ENCODE measurements around the gene OR14C36. TPM values are rescaled to one million over a fixed set of nuclear protein-coding genes. Genes with fewer than 3 reads are reported as not detected.

The OR14C36 gene
- total and polyA plus RNA-seq, 9 of the 15 experiments (the other 6 are each of a cell fraction or from before 2014, with no cell fraction given) = not detected

DNA sequence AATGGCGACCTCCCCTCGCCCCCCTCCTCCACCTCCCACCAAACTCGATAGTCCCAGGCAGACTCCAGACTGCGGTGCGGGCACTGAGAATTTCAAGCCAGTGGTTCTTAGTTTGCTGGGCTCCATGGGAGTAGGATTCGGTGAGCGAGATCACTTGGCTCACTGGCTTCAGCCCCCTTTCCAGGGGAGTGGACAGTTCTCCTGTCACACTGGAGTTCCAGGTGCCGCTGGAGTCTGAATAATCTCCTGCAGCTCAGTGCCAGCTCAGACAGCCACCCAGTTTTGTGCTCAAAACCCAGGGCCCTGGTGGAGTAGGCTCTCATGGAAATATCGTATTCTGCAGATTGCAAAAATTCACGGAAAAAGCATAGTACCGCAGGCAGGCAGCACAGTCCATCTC, 31.8 kb upstream of the OR14C36 start (continued):
- TF ChIP-seq, protein P1, sequence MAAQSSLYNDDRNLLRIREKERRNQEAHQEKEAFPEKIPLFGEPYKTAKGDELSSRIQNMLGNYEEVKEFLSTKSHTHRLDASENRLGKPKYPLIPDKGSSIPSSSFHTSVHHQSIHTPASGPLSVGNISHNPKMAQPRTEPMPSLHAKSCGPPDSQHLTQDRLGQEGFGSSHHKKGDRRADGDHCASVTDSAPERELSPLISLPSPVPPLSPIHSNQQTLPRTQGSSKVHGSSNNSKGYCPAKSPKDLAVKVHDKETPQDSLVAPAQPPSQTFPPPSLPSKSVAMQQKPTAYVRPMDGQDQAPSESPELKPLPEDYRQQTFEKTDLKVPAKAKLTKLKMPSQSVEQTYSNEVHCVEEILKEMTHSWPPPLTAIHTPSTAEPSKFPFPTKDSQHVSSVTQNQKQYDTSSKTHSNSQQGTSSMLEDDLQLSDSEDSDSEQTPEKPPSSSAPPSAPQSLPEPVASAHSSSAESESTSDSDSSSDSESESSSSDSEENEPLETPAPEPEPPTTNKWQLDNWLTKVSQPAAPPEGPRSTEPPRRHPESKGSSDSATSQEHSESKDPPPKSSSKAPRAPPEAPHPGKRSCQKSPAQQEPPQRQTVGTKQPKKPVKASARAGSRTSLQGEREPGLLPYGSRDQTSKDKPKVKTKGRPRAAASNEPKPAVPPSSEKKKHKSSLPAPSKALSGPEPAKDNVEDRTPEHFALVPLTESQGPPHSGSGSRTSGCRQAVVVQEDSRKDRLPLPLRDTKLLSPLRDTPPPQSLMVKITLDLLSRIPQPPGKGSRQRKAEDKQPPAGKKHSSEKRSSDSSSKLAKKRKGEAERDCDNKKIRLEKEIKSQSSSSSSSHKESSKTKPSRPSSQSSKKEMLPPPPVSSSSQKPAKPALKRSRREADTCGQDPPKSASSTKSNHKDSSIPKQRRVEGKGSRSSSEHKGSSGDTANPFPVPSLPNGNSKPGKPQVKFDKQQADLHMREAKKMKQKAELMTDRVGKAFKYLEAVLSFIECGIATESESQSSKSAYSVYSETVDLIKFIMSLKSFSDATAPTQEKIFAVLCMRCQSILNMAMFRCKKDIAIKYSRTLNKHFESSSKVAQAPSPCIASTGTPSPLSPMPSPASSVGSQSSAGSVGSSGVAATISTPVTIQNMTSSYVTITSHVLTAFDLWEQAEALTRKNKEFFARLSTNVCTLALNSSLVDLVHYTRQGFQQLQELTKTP (IDR thresholded peaks at IDR 0.05; ENCODE audit: low read depth in 1 of 2, partially characterized antibody in 2 of 2) = no peak

- FAIRE-seq (no peak), DNase-seq (ENCODE audit: extremely low read depth in 1 of 4, low spot score in 3 of 4) (no peak), ATAC-seq (no peak)
- no peaks in the 10 kb centered on the region for H3K36me3 ChIP-seq (ENCODE audit: control insufficient read depth, insufficient read depth, low read length)
- no peaks in the 10 kb centered on the region for H3K9me3 ChIP-seq (replicated peaks; ENCODE audit: control insufficient read depth, insufficient read depth, low read depth, low read length)
- POLR2A ChIA-PET = no interaction called here
- no peaks in the 10 kb centered on the region for H3K79me2 ChIP-seq (ENCODE audit: control insufficient read depth, insufficient read depth, low read length)
- no peak within 1 kb of the TSS for H3K4me2 ChIP-seq (ENCODE audit: insufficient read depth, low read length)
- 0% methylated on average over 1 of the region's 1 CpG for WGBS (ENCODE audit: insufficient coverage, low coverage, missing lambda C conversion rate)
- no peaks in the 10 kb centered on the region for H3K4me1 ChIP-seq (replicated peaks in 1 of 2; ENCODE audit: control insufficient read depth in 2 of 2, insufficient read depth in 2 of 2, low read length in 2 of 2)
- H3K9ac ChIP-seq (ENCODE audit: insufficient read depth in 1 of 2, low read depth in 2 of 2, low read length in 2 of 2) = no peak within 1 kb of the TSS
- no peaks in the 10 kb centered on the region for H4K20me1 ChIP-seq (replicated peaks; ENCODE audit: control insufficient read depth, insufficient read depth, low read length)
- intact Hi-C loops (cut with micrococcal nuclease) (no loop called here), in situ Hi-C loops (cut with MboI) (no loop called here)
- no peaks in the 10 kb centered on the region for H3K9me1 ChIP-seq (ENCODE audit: control insufficient read depth, insufficient read depth, low read length)
- TF ChIP-seq GMEB1 (CRISPR knock-in tag; IDR thresholded peaks at IDR 0.05) = no peak
- no peak within 1 kb of the TSS for H3K27ac ChIP-seq (ENCODE audit: extremely low read depth, low read depth, low read length)
- no peak within 1 kb of the TSS for H3K4me3 ChIP-seq
- BruUV-seq (replicated peaks) = no TSS peak
- no peaks in the 10 kb centered on the region for H3K27me3 ChIP-seq (ENCODE audit: control insufficient read depth in 2 of 2, insufficient read depth in 2 of 2, low read length in 2 of 2)
- CTCF ChIA-PET (ENCODE audit: low intra/inter-chr PET ratio) = no interaction called here
- H2AFZ ChIP-seq (ENCODE audit: low read depth, low read length) = no peak within 1 kb of the TSS
Observed at GRCh38 chr1:248324468-248324867, 24.1 kb upstream of the OR14C36 start, which contains the start of gene OR2M7. Gene OR2M7, minus strand, starts transcription at chr1:248324568. Its CDS starts 0 bp downstream, at chr1:248324568.
